Choroid plexus epithelial cell (primary cell): ENCODE measurements around the gene PLEKHH3.

ENCODE experiments used
- DNase-seq: peaks from one replicate; pipeline ENCODE4 v3.0.0-alpha.2; 2010; ENCODE audit warnings: low read depth
- H3K4me3 ChIP-seq: 2 replicates; pipeline ENCODE4 v1.5.1; 2011; ENCODE audit warnings: low read depth, mild to moderate bottlenecking, control low read depth, low read length, moderate library complexity
- TF ChIP-seq, protein P1 (sequence below): conservative IDR thresholded peaks from 2 replicates; pipeline ENCODE4 v1.5.1; 2011; ENCODE audit warnings: low read depth, mild to moderate bottlenecking, control low read depth, inconsistent platforms, low read length, moderate library complexity

PLEKHH3 gene

DNA sequence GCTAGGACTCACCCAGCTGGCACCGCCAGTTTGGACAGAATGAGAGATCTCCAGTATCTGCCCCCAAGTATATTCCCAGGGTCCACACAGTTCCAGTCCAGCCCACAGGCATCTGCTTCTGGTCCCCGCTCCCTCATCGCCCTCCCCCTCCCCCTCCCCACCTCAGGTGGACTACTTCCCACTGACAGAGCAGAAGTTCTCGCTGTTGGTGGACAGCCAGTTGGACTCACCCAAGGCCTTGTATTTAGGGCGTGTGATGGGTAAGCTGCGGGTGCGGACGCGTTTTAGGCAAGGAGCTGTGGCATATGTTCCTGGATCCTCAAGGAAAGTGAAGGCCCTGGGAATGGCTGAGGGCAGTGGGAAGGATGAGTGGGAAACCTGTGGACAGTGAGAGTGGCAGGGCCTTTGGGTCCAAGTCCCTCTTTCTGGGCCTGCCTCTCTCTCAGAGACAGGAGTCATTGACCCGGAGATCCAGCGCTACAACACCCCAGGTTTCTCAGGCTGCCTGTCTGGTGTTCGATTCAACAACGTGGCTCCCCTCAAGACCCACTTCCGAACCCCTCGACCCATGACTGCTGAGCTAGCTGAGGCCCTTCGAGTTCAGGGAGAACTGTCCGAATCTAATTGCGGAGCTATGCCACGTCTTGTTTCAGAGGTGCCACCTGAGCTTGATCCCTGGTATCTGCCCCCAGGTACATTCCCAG lies 20.5 kb upstream of the PLEKHH3 start:
- no peak for DNase-seq
- TF ChIP-seq, protein P1, sequence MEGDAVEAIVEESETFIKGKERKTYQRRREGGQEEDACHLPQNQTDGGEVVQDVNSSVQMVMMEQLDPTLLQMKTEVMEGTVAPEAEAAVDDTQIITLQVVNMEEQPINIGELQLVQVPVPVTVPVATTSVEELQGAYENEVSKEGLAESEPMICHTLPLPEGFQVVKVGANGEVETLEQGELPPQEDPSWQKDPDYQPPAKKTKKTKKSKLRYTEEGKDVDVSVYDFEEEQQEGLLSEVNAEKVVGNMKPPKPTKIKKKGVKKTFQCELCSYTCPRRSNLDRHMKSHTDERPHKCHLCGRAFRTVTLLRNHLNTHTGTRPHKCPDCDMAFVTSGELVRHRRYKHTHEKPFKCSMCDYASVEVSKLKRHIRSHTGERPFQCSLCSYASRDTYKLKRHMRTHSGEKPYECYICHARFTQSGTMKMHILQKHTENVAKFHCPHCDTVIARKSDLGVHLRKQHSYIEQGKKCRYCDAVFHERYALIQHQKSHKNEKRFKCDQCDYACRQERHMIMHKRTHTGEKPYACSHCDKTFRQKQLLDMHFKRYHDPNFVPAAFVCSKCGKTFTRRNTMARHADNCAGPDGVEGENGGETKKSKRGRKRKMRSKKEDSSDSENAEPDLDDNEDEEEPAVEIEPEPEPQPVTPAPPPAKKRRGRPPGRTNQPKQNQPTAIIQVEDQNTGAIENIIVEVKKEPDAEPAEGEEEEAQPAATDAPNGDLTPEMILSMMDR, result no peak
- no peak overlapping the region for H3K4me3 ChIP-seq

DNA sequence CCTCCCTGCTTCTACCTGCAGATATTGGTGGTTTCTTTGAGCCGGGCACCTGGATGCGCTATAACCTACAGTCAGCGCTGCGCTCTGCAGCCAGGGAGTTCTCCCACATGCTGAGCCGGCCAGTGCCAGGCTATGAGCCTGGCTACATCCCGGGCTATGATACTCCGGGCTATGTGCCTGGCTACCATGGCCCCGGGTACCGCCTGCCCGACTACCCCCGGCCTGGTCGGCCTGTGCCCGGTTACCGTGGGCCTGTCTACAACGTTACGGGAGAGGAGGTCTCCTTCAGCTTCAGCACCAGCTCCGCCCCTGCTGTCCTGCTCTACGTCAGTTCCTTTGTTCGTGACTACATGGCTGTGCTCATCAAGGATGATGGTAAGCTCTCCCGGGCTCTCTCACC lies 18.7 kb upstream of the PLEKHH3 start:
- no peak for DNase-seq
- TF ChIP-seq, protein P1, result no peak
- H3K4me3 ChIP-seq, result no peak overlapping the region

DNA sequence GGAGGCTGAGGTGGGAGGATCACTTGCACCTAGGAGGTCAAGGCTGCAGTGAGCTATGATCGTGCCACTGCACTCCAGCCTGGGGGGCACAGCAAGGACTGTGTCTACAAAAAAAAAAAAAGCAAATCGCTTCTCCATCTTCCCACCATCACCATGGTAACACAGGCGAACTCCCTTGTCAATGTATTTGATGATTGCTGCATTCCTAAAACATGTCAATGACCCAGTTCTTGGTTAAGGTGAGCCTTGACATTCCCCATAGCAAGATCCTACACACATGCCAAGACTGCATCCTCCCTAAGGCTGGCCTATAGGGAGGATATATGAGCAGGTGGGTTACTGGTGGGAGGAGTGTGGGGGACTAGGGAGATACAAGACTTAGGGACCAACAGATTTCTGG lies 17.7 kb upstream of the PLEKHH3 start:
- TF ChIP-seq, protein P1, result no peak
- no peak for DNase-seq
- H3K4me3 ChIP-seq, result no peak overlapping the region

DNA sequence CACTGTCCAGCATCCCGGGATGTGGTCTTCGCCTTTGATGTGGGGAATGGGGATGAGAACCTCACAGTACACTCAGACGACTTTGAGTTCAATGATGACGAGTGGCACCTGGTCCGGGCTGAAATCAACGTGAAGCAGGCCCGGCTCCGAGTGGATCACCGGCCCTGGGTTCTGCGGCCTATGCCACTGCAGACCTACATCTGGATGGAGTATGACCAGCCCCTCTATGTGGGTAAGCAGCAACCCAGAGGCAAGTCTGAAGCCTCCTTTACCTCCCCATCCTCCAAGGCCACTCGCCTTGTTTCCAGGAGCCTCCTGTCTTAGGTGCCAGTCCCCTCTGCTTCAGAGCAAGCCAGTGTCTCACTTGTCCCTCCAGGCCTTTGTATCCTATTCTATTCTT lies 15.7 kb upstream of the PLEKHH3 start:
- DNase-seq, result no peak
- TF ChIP-seq, protein P1, result no peak
- no peak overlapping the region for H3K4me3 ChIP-seq

DNA sequence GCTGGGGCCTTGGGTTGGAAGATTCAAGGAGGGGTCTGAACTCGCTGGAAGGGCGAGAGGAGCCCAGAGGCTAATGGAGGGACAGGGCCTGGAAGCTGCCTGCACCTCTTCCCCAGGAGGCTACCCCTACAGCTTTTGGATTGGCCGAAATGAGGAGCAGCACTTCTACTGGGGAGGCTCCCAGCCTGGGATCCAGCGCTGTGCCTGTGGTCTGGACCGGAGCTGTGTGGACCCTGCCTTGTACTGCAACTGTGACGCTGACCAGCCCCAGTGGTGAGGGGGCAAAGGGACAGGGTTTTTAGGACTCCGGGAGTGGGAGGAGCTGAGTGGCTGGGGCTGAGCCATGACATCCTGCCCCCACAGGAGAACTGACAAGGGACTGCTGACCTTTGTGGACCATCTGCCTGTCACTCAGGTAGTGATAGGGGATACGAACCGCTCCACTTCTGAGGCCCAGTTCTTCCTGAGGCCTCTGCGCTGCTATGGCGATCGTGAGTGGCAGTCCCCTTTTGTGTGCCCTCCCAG lies 14.3 kb upstream of the PLEKHH3 start:
- no peak overlapping the region for H3K4me3 ChIP-seq
- no peak for DNase-seq
- TF ChIP-seq, protein P1, result no peak

DNA sequence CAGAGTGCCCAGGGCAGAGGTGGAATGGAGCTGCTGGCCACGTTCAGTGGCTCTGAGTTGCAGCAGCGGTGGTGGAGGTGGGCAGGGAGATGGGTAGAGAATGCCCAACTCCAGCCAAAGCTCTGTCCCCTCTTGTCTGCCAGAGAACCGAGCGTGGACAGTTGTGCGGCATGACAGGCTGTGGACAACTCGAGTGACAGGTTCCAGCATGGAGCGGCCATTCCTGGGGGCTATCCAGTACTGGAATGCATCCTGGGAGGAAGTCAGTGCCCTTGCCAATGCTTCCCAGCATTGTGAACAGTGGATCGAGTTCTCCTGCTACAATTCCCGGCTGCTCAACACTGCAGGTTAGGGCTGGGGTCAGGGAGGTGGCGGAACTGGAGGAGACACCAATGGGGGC lies 13.8 kb upstream of the PLEKHH3 start:
- TF ChIP-seq, protein P1, result no peak

More for the DNA sequence above, 13.8 kb upstream of the PLEKHH3 start:
- no peak overlapping the region for H3K4me3 ChIP-seq
- DNase-seq, result no peak
